Spinal cord (tissue), 10 donors: Measurements from ENCODE around the gene SESN3. TPM values are rescaled to one million over a fixed set of nuclear protein-coding genes. Genes with fewer than 3 reads are reported as not detected.

Source experiments
- DNase-seq, 6 donors: peaks; one replicate each; pipeline versions ENCODE4 v3.0.0 to v3.0.0-alpha.2; 2013 to 2015; ENCODE audit warnings: low spot score in 6 of 6, low read depth in 4 of 6
- H3K27ac ChIP-seq: one replicate; pipeline ENCODE4 v1.5.1; 2013; ENCODE audit warnings: low read depth, low read length, control low read depth
- H3K27me3 ChIP-seq: one replicate; pipeline ENCODE4 v1.6.1; 2013; ENCODE audit warnings: low read length; ENCODE audit not compliant: control insufficient read depth, insufficient read depth
- H3K36me3 ChIP-seq: one replicate; pipeline ENCODE4 v1.6.1; 2013; ENCODE audit warnings: low read length; ENCODE audit not compliant: control insufficient read depth, insufficient read depth
- H3K4me1 ChIP-seq: one replicate; pipeline ENCODE4 v1.6.1; 2013; ENCODE audit warnings: low read length; ENCODE audit not compliant: control insufficient read depth, insufficient read depth
- H3K4me3 ChIP-seq: one replicate; pipeline ENCODE4 v1.5.1; 2013; ENCODE audit warnings: low read depth, low read length, control low read depth
- H3K9me3 ChIP-seq: one replicate; pipeline ENCODE4 v1.6.1; 2013; ENCODE audit warnings: low read length; ENCODE audit not compliant: control insufficient read depth, insufficient read depth
- WGBS: methylation state at CpG from one replicate; pipeline ENCODE4 v1.1.5; 2013; ENCODE audit warnings: missing lambda C conversion rate; ENCODE audit not compliant: insufficient coverage; 5-methylcytosine and 5-hydroxymethylcytosine counted together
- polyA plus RNA-seq, 2 donors: library from polyadenylated mRNA; unstranded; fragments of 120-200 nt; gene quantifications; one replicate each; pipeline ENCODE4 v1.2.1, GENCODE V29; 2013; ENCODE audit not compliant: insufficient read length in 2 of 2
- total RNA-seq, 2 donors: library from RNA; depleted of rRNA in 1 of 2; stranded (reverse); fragments of 120-200 nt in 1 of 2; fragments of >200 nt in 1 of 2; gene quantifications; one replicate each; pipeline versions ENCODE4 v1.2.3 to v1.2.4, GENCODE V29; 2013 to 2014
- donor health status: healthy.

SESN3 gene
- total and polyA plus RNA-seq, 4 donors, result 67.9 to 162 (median 111) TPM

GRCh38 chr11:95148406-95148805, 82.6 kb downstream of the SESN3 start:
- no peaks in the 10 kb centered on the region for H3K36me3 ChIP-seq
- H3K9me3 ChIP-seq, result no peaks in the 10 kb centered on the region
- peaks cover 4% of the 10 kb centered on the region for H3K27me3 ChIP-seq
- H3K27ac ChIP-seq, result no peak overlapping the region
- DNase-seq, result no peak
- peaks cover 23% of the 10 kb centered on the region for H3K4me1 ChIP-seq
- H3K4me3 ChIP-seq, result no peak overlapping the region

DNA sequence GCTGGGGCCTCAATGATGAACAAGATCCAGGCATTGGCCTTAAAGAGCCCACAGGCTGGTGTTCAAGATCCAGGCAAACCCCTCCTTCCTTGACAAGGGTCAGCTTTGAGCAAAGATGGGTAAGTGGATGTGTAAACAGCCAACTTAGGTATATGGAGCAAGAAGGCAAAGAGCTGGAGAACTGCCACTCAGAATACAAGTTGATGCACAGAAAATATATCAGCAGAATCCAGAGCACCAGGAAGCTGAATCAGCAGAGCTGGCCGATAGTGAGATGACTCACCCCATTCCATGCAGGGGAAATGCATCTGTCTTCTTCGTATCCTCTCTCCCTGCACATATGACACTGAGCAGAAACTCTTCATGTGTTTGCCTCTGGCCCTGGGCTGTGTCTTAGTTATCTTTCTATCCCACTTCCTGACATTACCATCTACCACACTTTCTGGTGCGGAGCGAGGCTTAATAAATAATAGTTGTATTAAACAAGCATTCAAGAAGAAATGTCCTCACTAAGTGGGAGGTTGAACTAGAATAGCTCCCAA, 83.6 kb downstream of the SESN3 start:
- no peak for DNase-seq
- WGBS, result 59% methylated on average over 2 of the region's 4 CpGs

GRCh38 chr11:95145430-95146060, 85.5 kb downstream of the SESN3 start:
- H3K9me3 ChIP-seq, result no peaks in the 10 kb centered on the region
- no peak overlapping the region for H3K27ac ChIP-seq
- no peak overlapping the region for H3K4me3 ChIP-seq
- no peaks in the 10 kb centered on the region for H3K36me3 ChIP-seq
- H3K27me3 ChIP-seq, result peaks cover 1% of the 10 kb centered on the region
- peaks cover 10% of the 10 kb centered on the region for H3K4me1 ChIP-seq
- DNase-seq, result no peak
- 70% methylated on average over 3 of the region's 4 CpGs for WGBS

More for the DNA sequence above, 83.6 kb downstream of the SESN3 start:
- H3K27ac ChIP-seq, result peak overlapping the region; percentile 33
- peaks cover 23% of the 10 kb centered on the region for H3K4me1 ChIP-seq
- peaks cover 4% of the 10 kb centered on the region for H3K27me3 ChIP-seq
- no peaks in the 10 kb centered on the region for H3K36me3 ChIP-seq
- no peaks in the 10 kb centered on the region for H3K9me3 ChIP-seq
- no peak overlapping the region for H3K4me3 ChIP-seq

- DNase-seq, result no peak
- Histone ChIP-seq H3K27ac (no peak overlapping the region), H3K27me3 (no peaks in the 10 kb centered on the region), H3K9me3 (no peaks in the 10 kb centered on the region), H3K4me3 (no peak overlapping the region), H3K4me1 (peaks cover under 1% of the 10 kb centered on the region), H3K36me3 (no peaks in the 10 kb centered on the region)
- 78% methylated on average over 6 of the region's 7 CpGs for WGBS
Measured at GRCh38 chr11:95144313-95145235, 86.4 kb downstream of the SESN3 start.

DNA sequence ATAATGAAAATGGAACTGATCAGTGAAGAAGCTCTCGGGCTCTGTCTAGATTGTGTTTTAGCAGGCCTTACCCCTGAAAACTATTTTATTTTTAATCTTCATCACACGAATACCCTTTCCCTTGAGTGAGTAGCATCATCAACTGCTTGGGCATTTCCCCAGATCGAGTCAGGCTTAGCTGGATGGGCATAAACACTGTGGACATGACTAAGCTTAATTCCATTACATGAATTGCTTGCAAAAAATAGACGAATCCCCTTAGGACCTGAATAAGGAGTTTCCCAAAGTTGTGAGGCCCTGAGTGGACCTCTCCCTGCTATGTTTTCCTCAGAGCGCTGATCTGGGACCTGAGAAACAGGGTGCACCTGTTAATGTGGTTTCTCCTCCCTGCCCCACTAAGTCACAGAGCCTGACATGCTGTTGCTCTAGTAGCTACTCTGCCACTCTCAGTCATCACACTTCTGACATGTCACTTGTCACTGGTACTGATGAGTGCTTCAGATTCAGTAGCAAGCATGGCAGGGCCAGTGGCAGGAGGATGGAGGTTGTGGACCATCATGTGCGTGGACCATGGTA, 87.8 kb downstream of the SESN3 start:
- DNase-seq, result no peak
- Histone ChIP-seq H3K9me3 (no peaks in the 10 kb centered on the region), H3K36me3 (no peaks in the 10 kb centered on the region), H3K27ac (no peak overlapping the region), H3K4me3 (no peak overlapping the region), H3K27me3 (no peaks in the 10 kb centered on the region), H3K4me1 (no peaks in the 10 kb centered on the region)
- WGBS, result 85% methylated on average over 5 of the region's 6 CpGs

- Histone ChIP-seq H3K4me3 (no peak overlapping the region), H3K36me3 (no peaks in the 10 kb centered on the region), H3K27me3 (no peaks in the 10 kb centered on the region), H3K9me3 (no peaks in the 10 kb centered on the region), H3K4me1 (no peaks in the 10 kb centered on the region), H3K27ac (no peak overlapping the region)
- WGBS, result no CpG with 5 or more reads among the region's 2 CpGs
- DNase-seq, result no peak
Measured at GRCh38 chr11:95142431-95142830, 88.6 kb downstream of the SESN3 start.

DNA sequence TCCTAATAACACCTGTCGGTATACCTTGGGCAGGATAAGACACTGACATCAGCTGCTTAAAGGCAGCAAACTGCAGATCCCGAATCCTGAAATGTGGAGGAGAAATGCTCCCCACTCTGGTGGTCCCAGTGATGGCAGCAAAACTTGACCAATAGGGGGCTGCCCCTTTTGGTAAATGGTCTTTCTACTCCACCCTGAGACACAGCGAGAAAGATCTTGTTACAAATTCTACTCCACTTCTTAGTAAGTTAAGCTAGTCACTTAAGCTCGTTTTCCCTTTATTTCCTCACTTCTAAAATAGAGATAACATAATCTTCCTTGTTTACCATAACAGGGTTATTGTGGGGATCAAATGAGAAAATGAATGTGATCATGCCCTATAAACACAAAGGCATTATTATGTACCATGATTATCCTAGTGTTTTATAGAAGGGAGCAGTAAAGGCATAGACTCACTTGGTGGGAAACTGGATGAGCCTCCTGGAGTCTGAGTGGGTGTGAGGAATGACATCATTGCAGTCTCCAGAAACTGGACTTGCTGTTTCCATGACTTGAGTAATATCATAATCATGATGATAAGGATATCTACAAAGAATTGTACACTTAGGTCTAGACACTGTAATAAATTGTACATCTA, 90.5 kb downstream of the SESN3 start:
- Histone ChIP-seq H3K36me3 (no peaks in the 10 kb centered on the region), H3K27me3 (no peaks in the 10 kb centered on the region), H3K4me1 (no peaks in the 10 kb centered on the region), H3K27ac (no peak overlapping the region), H3K4me3 (no peak overlapping the region), H3K9me3 (no peaks in the 10 kb centered on the region)
- 86% methylated on average over 1 of the region's 4 CpGs for WGBS
- no peak for DNase-seq

DNA sequence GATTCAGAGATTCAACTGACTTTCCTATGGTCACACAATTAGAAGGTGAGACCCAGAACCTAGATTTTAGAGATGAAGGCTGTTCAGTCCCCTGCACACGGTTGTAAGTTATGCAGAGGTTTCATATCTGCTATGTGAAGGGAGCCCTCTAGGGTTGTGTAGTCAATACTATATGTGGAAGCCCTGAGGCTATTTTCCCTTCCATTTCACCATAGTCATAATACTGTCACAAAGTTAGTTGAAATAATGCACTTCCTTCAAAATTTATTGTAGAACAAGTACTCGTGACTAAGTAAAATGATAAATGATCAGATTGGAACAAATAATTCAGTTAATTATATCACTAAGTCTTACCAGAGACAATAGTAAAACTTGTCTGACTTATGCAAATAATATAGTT, 92.6 kb downstream of the SESN3 start:
- no peak overlapping the region for H3K4me3 ChIP-seq
- no CpG with 5 or more reads among the region's 2 CpGs for WGBS
- H3K36me3 ChIP-seq, result no peaks in the 10 kb centered on the region
- H3K27me3 ChIP-seq, result no peaks in the 10 kb centered on the region
- no peaks in the 10 kb centered on the region for H3K9me3 ChIP-seq
- no peak overlapping the region for H3K27ac ChIP-seq
- peaks cover 3% of the 10 kb centered on the region for H3K4me1 ChIP-seq
- peak in 1 of 6 donors; percentile 43 for DNase-seq

DNA sequence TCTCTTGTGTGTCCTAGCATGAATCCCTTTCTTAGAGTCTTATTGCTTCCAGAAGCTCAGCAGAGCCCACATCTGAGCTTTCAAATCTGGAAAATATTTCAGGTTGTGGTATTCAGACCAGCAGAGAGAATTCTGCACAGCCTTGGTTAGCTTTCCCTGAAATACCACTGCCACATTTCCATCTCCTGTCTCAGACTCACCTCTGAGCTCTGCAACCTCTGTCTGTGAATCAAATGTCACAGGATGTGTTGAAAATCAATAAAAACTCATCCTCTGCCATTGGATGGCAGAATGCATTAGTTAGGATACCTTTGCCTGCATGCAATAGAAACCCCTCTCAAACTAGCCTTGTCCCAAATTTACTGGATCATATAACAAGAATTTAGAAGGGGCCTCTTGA, 93.7 kb downstream of the SESN3 start:
- H3K27me3 ChIP-seq, result no peaks in the 10 kb centered on the region
- no peaks in the 10 kb centered on the region for H3K36me3 ChIP-seq
- no peak overlapping the region for H3K4me3 ChIP-seq
- no peak for DNase-seq
- H3K9me3 ChIP-seq, result no peaks in the 10 kb centered on the region
- no peak overlapping the region for H3K27ac ChIP-seq
- peaks cover 3% of the 10 kb centered on the region for H3K4me1 ChIP-seq
